ENCODE results near the gene TMPRSS6. TPM values are rescaled to one million over a fixed set of nuclear protein-coding genes. Genes with fewer than 3 reads are reported as not detected.

TMPRSS6 gene
- polyA plus RNA-seq, 1 donor = 0.10 TPM

Other genes with a start within 250 kb of the TMPRSS6 start
- 2.9 TPM for gene NCF4, start 248.7 kb downstream of the TMPRSS6 start, polyA plus RNA-seq (ENCODE audit: insufficient read length)
- gene CSF2RB, start 196.1 kb downstream of the TMPRSS6 start, polyA plus RNA-seq (ENCODE audit: insufficient read length) = 1.6 TPM
- 19.6 TPM for gene TST, start 90.3 kb downstream of the TMPRSS6 start, polyA plus RNA-seq (ENCODE audit: insufficient read length)
- 42.7 TPM for gene MPST, start 90.0 kb downstream of the TMPRSS6 start, polyA plus RNA-seq (ENCODE audit: insufficient read length)
- 17.3 TPM for gene KCTD17, start 58.0 kb downstream of the TMPRSS6 start, polyA plus RNA-seq (ENCODE audit: insufficient read length)
- 1.2 TPM for gene IL2RB, start 40.2 kb upstream of the TMPRSS6 start, polyA plus RNA-seq (ENCODE audit: insufficient read length)
- 14.8 TPM for gene C1QTNF6, start 78.5 kb upstream of the TMPRSS6 start, polyA plus RNA-seq (ENCODE audit: insufficient read length)
- gene SSTR3, start 102.8 kb upstream of the TMPRSS6 start, polyA plus RNA-seq (ENCODE audit: insufficient read length) = not detected
- 5.1 TPM for gene RAC2, start 134.6 kb upstream of the TMPRSS6 start, polyA plus RNA-seq (ENCODE audit: insufficient read length)
- gene CYTH4, start 172.8 kb upstream of the TMPRSS6 start, polyA plus RNA-seq (ENCODE audit: insufficient read length) = 5.2 TPM